ENCODE measurements around the gene TOP3B.

TOP3B gene

GRCh38 chr22:21967693-21968271, 14.8 kb downstream of the TOP3B start:
- Histone ChIP-seq H3K4me1 (ENCODE audit: control insufficient read depth, insufficient read depth, low read length) (no peaks in the 10 kb centered on the region), H3K27ac (ENCODE audit: low read length) (no peak overlapping the region), H3K9me3 (ENCODE audit: control insufficient read depth in 2 of 2, low read length in 2 of 2) (no peaks in the 10 kb centered on the region), H3K4me3 (ENCODE audit: low read length in 2 of 2) (no peak overlapping the region), H3K27me3 (ENCODE audit: control insufficient read depth in 1 of 2, insufficient read depth in 2 of 2, low read length in 2 of 2) (no peaks in the 10 kb centered on the region), H3K36me3 (ENCODE audit: control insufficient read depth in 2 of 2, insufficient read depth in 2 of 2, low read length in 2 of 2) (peaks cover 62 to 68% of the 10 kb centered on the region in 2 donors), H3K9ac (ENCODE audit: low read length in 2 of 2) (no peak overlapping the region)

GRCh38 chr22:21966643-21967516, 15.7 kb downstream of the TOP3B start:
- Histone ChIP-seq H3K36me3 (ENCODE audit: control insufficient read depth in 2 of 2, insufficient read depth in 2 of 2, low read length in 2 of 2) (peaks cover 56 to 73% of the 10 kb centered on the region in 2 donors), H3K9me3 (ENCODE audit: control insufficient read depth in 2 of 2, low read length in 2 of 2) (no peaks in the 10 kb centered on the region), H3K27me3 (ENCODE audit: control insufficient read depth in 1 of 2, insufficient read depth in 2 of 2, low read length in 2 of 2) (no peaks in the 10 kb centered on the region), H3K27ac (ENCODE audit: low read length) (no peak overlapping the region), H3K4me1 (ENCODE audit: control insufficient read depth, insufficient read depth, low read length) (no peaks in the 10 kb centered on the region), H3K9ac (ENCODE audit: low read length in 2 of 2) (no peak overlapping the region), H3K4me3 (ENCODE audit: low read length in 2 of 2) (no peak overlapping the region)

- Histone ChIP-seq H3K27ac (ENCODE audit: low read length) (no peak overlapping the region), H3K36me3 (ENCODE audit: control insufficient read depth in 2 of 2, insufficient read depth in 2 of 2, low read length in 2 of 2) (peaks cover 50 to 66% of the 10 kb centered on the region in 2 donors), H3K9me3 (ENCODE audit: control insufficient read depth in 2 of 2, low read length in 2 of 2) (no peaks in the 10 kb centered on the region), H3K27me3 (ENCODE audit: control insufficient read depth in 1 of 2, insufficient read depth in 2 of 2, low read length in 2 of 2) (no peaks in the 10 kb centered on the region), H3K4me3 (ENCODE audit: low read length in 2 of 2) (no peak overlapping the region), H3K4me1 (ENCODE audit: control insufficient read depth, insufficient read depth, low read length) (no peaks in the 10 kb centered on the region), H3K9ac (ENCODE audit: low read length in 2 of 2) (no peak overlapping the region)
Observed at GRCh38 chr22:21965762-21966288, 16.8 kb downstream of the TOP3B start.

- Histone ChIP-seq H3K4me1 (ENCODE audit: control insufficient read depth, insufficient read depth, low read length) (no peaks in the 10 kb centered on the region), H3K27me3 (ENCODE audit: control insufficient read depth in 1 of 2, insufficient read depth in 2 of 2, low read length in 2 of 2) (no peaks in the 10 kb centered on the region), H3K4me3 (ENCODE audit: low read length in 2 of 2) (no peak overlapping the region), H3K36me3 (ENCODE audit: control insufficient read depth in 2 of 2, insufficient read depth in 2 of 2, low read length in 2 of 2) (peaks cover 47 to 64% of the 10 kb centered on the region in 2 donors), H3K9me3 (ENCODE audit: control insufficient read depth in 2 of 2, low read length in 2 of 2) (no peaks in the 10 kb centered on the region), H3K27ac (ENCODE audit: low read length) (no peak overlapping the region), H3K9ac (ENCODE audit: low read length in 2 of 2) (no peak overlapping the region)
Observed at GRCh38 chr22:21964918-21965484, 17.6 kb downstream of the TOP3B start.

- no peak overlapping the region for H3K27ac ChIP-seq (ENCODE audit: low read length)
- peaks cover 50 to 63% of the 10 kb centered on the region in 2 donors for H3K36me3 ChIP-seq (ENCODE audit: control insufficient read depth in 2 of 2, insufficient read depth in 2 of 2, low read length in 2 of 2)
- no peaks in the 10 kb centered on the region for H3K9me3 ChIP-seq (ENCODE audit: control insufficient read depth in 2 of 2, low read length in 2 of 2)
- no peak overlapping the region for H3K9ac ChIP-seq (ENCODE audit: low read length in 2 of 2)
- H3K4me1 ChIP-seq (ENCODE audit: control insufficient read depth, insufficient read depth, low read length), result no peaks in the 10 kb centered on the region
- H3K27me3 ChIP-seq (ENCODE audit: control insufficient read depth in 1 of 2, insufficient read depth in 2 of 2, low read length in 2 of 2), result no peaks in the 10 kb centered on the region
- no peak overlapping the region for H3K4me3 ChIP-seq (ENCODE audit: low read length in 2 of 2)
Observed at GRCh38 chr22:21964234-21964633, 18.4 kb downstream of the TOP3B start.

GRCh38 chr22:21963790-21964211, 18.8 kb downstream of the TOP3B start:
- peaks cover 53 to 65% of the 10 kb centered on the region in 2 donors for H3K36me3 ChIP-seq (ENCODE audit: control insufficient read depth in 2 of 2, insufficient read depth in 2 of 2, low read length in 2 of 2)
- H3K4me3 ChIP-seq (ENCODE audit: low read length in 2 of 2), result no peak overlapping the region
- no peak overlapping the region for H3K27ac ChIP-seq (ENCODE audit: low read length)
- H3K4me1 ChIP-seq (ENCODE audit: control insufficient read depth, insufficient read depth, low read length), result no peaks in the 10 kb centered on the region
- no peaks in the 10 kb centered on the region for H3K9me3 ChIP-seq (ENCODE audit: control insufficient read depth in 2 of 2, low read length in 2 of 2)
- H3K27me3 ChIP-seq (ENCODE audit: control insufficient read depth in 1 of 2, insufficient read depth in 2 of 2, low read length in 2 of 2), result no peaks in the 10 kb centered on the region
- no peak overlapping the region for H3K9ac ChIP-seq (ENCODE audit: low read length in 2 of 2)

GRCh38 chr22:21963286-21963685, 19.3 kb downstream of the TOP3B start:
- Histone ChIP-seq H3K9me3 (ENCODE audit: control insufficient read depth in 2 of 2, low read length in 2 of 2) (no peaks in the 10 kb centered on the region), H3K27me3 (ENCODE audit: control insufficient read depth in 1 of 2, insufficient read depth in 2 of 2, low read length in 2 of 2) (no peaks in the 10 kb centered on the region), H3K36me3 (ENCODE audit: control insufficient read depth in 2 of 2, insufficient read depth in 2 of 2, low read length in 2 of 2) (peaks cover 48 to 62% of the 10 kb centered on the region in 2 donors), H3K4me3 (ENCODE audit: low read length in 2 of 2) (no peak overlapping the region), H3K9ac (ENCODE audit: low read length in 2 of 2) (no peak overlapping the region), H3K4me1 (ENCODE audit: control insufficient read depth, insufficient read depth, low read length) (no peaks in the 10 kb centered on the region), H3K27ac (ENCODE audit: low read length) (no peak overlapping the region)

GRCh38 chr22:21962655-21962949, 20.0 kb downstream of the TOP3B start:
- no peak overlapping the region for H3K27ac ChIP-seq (ENCODE audit: low read length)
- H3K9me3 ChIP-seq (ENCODE audit: control insufficient read depth in 2 of 2, low read length in 2 of 2), result no peaks in the 10 kb centered on the region
- no peaks in the 10 kb centered on the region for H3K27me3 ChIP-seq (ENCODE audit: control insufficient read depth in 1 of 2, insufficient read depth in 2 of 2, low read length in 2 of 2)
- no peak overlapping the region for H3K9ac ChIP-seq (ENCODE audit: low read length in 2 of 2)
- H3K4me1 ChIP-seq (ENCODE audit: control insufficient read depth, insufficient read depth, low read length), result no peaks in the 10 kb centered on the region
- peaks cover 42 to 57% of the 10 kb centered on the region in 2 donors for H3K36me3 ChIP-seq (ENCODE audit: control insufficient read depth in 2 of 2, insufficient read depth in 2 of 2, low read length in 2 of 2)
- H3K4me3 ChIP-seq (ENCODE audit: low read length in 2 of 2), result no peak overlapping the region

- no peak overlapping the region for H3K4me3 ChIP-seq (ENCODE audit: low read length in 2 of 2)
- peaks cover 37 to 52% of the 10 kb centered on the region in 2 donors for H3K36me3 ChIP-seq (ENCODE audit: control insufficient read depth in 2 of 2, insufficient read depth in 2 of 2, low read length in 2 of 2)
- no peaks in the 10 kb centered on the region for H3K4me1 ChIP-seq (ENCODE audit: control insufficient read depth, insufficient read depth, low read length)
- H3K27ac ChIP-seq (ENCODE audit: low read length), result no peak overlapping the region
- no peaks in the 10 kb centered on the region for H3K27me3 ChIP-seq (ENCODE audit: control insufficient read depth in 1 of 2, insufficient read depth in 2 of 2, low read length in 2 of 2)
- no peak overlapping the region for H3K9ac ChIP-seq (ENCODE audit: low read length in 2 of 2)
- no peaks in the 10 kb centered on the region for H3K9me3 ChIP-seq (ENCODE audit: control insufficient read depth in 2 of 2, low read length in 2 of 2)
Observed at GRCh38 chr22:21961886-21962654, 20.5 kb downstream of the TOP3B start.

- H3K36me3 ChIP-seq (ENCODE audit: control insufficient read depth in 2 of 2, insufficient read depth in 2 of 2, low read length in 2 of 2), result peaks cover 29 to 44% of the 10 kb centered on the region in 2 donors
Observed at GRCh38 chr22:21961127-21961867, 21.3 kb downstream of the TOP3B start.

More at GRCh38 chr22:21961127-21961867, 21.3 kb downstream of the TOP3B start:
- H3K9ac ChIP-seq (ENCODE audit: low read length in 2 of 2), result no peak overlapping the region
- H3K4me1 ChIP-seq (ENCODE audit: control insufficient read depth, insufficient read depth, low read length), result no peaks in the 10 kb centered on the region
- no peak overlapping the region for H3K27ac ChIP-seq (ENCODE audit: low read length)
- no peak overlapping the region for H3K4me3 ChIP-seq (ENCODE audit: low read length in 2 of 2)
- H3K27me3 ChIP-seq (ENCODE audit: control insufficient read depth in 1 of 2, insufficient read depth in 2 of 2, low read length in 2 of 2), result no peaks in the 10 kb centered on the region
- H3K9me3 ChIP-seq (ENCODE audit: control insufficient read depth in 2 of 2, low read length in 2 of 2), result no peaks in the 10 kb centered on the region

All from stomach smooth muscle (tissue), 2 donors.